GM18873 (cell line): Measurements from ENCODE around the gene SNAPC4.

Experiments used
- ATAC-seq: cut with Tn5 transposase; IDR thresholded peaks from one replicate; pipeline ENCODE4 v1.9.1; 2021; ENCODE audit warnings: mild to moderate bottlenecking, moderate library complexity, moderate number of reproducible peaks; ENCODE audit not compliant: unreplicated experiment, low FRiP score

The SNAPC4 gene, protein sequence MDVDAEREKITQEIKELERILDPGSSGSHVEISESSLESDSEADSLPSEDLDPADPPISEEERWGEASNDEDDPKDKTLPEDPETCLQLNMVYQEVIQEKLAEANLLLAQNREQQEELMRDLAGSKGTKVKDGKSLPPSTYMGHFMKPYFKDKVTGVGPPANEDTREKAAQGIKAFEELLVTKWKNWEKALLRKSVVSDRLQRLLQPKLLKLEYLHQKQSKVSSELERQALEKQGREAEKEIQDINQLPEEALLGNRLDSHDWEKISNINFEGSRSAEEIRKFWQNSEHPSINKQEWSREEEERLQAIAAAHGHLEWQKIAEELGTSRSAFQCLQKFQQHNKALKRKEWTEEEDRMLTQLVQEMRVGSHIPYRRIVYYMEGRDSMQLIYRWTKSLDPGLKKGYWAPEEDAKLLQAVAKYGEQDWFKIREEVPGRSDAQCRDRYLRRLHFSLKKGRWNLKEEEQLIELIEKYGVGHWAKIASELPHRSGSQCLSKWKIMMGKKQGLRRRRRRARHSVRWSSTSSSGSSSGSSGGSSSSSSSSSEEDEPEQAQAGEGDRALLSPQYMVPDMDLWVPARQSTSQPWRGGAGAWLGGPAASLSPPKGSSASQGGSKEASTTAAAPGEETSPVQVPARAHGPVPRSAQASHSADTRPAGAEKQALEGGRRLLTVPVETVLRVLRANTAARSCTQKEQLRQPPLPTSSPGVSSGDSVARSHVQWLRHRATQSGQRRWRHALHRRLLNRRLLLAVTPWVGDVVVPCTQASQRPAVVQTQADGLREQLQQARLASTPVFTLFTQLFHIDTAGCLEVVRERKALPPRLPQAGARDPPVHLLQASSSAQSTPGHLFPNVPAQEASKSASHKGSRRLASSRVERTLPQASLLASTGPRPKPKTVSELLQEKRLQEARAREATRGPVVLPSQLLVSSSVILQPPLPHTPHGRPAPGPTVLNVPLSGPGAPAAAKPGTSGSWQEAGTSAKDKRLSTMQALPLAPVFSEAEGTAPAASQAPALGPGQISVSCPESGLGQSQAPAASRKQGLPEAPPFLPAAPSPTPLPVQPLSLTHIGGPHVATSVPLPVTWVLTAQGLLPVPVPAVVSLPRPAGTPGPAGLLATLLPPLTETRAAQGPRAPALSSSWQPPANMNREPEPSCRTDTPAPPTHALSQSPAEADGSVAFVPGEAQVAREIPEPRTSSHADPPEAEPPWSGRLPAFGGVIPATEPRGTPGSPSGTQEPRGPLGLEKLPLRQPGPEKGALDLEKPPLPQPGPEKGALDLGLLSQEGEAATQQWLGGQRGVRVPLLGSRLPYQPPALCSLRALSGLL (N-terminal part only)

DNA sequence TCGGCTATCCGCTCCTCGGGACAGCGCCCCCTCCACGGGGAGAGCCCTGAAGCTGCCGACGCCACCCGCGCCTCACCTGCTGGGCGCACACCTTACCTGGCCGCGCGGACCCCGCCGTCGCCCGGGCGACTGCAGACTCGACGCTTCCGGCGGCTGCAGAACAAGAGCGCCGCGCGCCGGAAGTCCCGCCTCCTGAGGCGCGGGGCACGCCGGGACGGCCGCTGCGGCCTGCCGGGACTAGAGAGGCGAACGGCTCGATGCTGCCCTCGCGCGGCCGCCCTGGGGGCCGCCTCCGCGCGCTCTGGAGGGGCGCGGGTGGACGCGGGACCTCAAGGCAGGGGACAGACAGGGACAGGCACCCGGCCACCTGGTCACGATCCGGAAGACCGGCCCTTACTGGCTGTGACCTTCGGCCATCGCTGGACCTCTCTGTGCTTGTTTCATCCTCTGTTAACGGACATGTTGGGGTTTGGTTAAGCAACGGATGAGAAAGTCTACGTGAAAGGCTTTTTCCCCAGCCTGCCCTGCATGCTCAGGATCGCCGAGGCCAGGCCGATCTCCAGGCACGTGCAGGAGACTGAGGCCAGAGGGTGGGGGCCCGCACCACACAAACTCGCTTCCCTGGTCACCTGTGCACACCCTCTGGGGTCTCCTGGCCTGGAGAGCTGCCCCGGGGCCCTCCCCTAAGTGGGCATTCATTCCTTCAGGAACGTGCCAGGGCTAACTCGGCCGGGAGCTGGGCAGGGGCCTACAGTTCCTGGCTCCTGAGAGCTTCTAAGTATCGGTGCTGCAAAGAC, at the start of gene SNAPC4:
Gene SNAPC4, minus strand, starts transcription at position 133 of the 797 bp plus-strand sequence. CDS start 1,742 bp downstream, outside the sequence.
- ATAC-seq, result no peak

DNA sequence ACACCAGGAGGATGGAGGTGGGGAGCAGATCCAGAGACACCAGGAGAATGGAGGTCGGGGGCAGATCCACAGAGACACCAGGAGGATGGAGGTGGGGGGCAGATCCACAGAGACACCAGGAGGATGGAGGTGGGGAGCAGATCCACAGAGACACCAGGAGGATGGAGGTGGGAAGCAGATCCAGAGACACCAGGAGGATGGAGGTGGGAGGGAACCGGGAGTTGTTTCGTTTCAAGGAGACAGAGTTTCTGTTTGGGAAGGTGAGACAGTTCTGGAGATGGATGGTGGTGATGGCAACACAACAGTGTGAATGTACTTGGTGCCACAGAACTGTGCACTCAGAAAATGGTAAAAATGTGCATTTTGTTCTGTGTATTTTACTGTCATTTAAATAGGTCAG, 48.7 kb upstream of the SNAPC4 start:
- no peak for ATAC-seq

DNA sequence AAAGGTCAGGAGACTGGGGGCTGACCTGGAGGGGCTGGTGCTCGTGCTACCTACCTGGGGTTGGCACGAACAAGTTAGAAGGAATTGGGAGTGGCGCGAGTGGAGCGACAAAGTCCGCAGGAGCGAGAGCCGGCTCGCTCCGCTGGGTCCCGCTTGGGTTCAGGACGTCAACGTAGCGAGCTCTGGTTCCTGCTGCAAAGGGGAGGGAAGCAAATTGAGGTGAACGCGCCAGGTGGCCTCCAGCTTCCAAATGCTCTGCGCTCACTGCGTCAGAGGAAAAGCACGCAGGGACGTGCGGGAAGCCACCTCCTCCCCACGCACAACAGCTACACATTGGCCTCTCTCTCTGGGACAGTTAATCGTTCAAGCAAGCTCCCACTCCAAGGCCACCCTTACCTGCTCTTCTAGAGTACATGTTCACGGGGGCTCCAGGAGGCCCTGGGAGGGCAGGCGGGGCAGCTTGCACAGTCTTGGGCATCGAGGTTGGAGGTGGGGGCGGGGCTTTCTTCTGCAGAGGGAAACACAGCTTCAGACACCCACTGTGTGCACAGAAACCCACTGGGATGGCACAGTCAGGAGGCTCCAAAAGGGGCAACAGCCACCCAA, 47.3 kb upstream of the SNAPC4 start:
- no peak for ATAC-seq

DNA sequence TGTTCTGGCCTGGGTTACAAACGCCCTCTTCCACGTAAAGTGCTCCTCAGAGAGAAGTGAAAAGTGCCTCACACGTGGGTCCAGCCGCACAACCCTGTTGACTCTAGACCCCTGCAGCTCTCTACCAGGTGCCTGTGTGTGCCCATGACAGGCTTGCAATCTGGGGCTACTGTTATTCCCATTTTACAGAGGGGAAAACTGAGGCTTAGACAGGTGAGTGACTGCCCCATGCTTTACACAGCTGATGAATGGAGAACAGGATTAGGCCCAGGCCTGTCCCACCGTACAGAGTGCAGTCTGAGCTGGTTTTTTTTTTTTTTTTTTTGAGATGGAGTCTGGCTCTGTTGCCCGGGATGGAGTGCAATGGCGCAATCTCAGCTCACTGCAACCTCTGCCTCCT, 45.8 kb upstream of the SNAPC4 start:
- no peak for ATAC-seq

DNA sequence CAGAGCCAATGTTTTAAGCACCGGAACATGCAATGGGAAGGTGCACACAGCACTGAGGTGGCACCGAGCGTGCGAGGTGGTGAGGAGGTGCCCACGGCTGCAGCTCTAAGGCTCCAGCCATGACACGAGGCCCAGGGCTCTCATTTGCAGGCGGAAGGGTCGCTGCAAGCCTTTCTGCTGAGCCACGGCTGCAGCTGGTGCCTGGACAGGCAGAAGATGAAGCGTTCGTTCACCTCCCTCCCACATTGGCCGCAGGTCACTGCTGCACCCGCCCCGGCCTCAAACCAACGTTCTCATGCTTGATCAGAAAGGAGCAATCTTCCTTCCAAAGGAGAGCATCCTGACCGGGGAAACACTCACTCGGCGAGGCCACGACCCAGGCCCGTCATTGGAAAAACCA, 44.1 kb upstream of the SNAPC4 start:
- no peak for ATAC-seq

DNA sequence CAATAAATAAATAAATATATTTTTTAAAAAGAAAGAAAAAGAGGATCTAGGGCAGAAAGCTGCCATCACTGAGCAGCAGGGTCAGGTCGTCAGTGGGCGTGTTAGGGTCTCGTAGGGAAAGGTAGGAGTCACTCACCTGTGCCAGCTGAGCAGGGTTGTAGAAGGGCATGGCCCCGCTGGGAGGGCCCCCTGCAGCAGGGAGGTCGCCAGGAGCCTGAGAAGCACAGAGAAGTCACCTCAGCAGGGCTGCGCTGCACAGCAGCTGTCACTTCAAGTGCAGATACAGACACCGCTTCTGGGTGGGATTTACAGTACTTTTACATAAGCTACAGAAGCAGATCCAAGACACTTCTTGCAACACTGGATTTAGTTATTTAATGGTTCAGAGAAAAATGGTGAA, 43.7 kb upstream of the SNAPC4 start:
- ATAC-seq, result no peak

DNA sequence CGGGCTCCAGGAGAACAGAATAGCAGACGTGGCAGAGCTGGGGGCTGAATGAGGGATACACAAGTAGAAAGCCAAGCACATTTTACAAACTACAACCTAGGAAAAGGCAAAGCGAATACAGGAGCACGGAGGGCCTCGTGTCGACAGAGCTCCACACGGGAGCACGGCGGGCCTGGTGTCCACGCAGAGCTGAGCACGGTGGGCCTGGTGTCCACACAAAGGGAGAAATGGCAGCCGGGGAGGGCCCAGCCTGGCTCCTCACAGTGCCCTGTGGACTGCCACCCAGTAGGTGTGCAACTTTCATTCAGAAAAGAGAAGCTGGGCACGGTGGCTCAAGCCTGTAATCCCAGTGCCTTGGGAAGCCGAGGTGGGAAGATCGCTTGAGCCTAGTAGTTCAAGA, 43.1 kb upstream of the SNAPC4 start:
- no peak for ATAC-seq

DNA sequence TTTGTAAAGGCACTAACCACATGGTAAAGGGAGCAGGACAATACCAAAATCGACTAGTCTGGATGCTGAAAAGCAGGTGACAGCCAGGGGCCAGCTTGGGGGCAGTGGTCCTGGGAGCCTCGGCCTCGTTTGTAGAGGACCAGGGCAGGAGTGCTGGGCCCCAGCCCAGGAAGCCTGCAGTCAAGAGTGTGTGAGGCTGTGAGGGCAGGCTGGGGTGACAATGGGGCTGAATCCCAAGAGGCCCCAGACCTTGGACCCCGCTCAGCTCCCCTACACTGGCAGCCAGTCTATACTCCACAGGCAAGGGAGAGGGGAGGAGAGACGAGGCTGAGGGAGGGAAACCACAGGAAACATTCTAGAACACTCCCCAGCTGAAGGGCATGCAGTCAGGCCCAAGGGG, 42.3 kb upstream of the SNAPC4 start:
- no peak for ATAC-seq

DNA sequence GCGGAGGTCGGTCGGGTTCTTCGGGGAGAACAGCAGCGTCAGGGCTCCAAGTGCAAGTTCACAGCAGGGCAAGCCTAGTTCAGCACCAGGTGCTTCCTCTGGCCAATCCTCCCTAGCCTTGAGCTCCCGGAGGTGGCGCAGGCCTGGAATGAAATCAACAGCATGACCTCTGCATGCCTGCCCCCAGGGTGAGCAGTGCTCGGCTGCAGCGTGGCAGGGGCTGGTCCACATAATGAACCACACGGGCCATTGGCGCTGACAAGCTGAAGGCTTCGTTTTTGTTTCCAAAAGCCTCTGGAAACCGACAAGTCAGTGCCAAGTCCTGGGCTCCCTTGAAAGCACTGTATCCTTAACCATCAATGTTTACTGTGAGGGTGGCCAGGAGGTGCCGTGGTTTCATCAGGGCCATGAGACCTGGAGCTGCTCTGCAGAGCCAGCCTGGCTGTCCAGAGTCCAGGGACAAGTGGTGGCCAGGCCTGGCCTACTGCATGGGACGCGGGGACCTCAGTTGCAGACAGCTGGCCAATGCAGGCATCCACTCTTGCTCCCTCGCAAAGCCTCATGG, 41.8 kb upstream of the SNAPC4 start:
- no peak for ATAC-seq

DNA sequence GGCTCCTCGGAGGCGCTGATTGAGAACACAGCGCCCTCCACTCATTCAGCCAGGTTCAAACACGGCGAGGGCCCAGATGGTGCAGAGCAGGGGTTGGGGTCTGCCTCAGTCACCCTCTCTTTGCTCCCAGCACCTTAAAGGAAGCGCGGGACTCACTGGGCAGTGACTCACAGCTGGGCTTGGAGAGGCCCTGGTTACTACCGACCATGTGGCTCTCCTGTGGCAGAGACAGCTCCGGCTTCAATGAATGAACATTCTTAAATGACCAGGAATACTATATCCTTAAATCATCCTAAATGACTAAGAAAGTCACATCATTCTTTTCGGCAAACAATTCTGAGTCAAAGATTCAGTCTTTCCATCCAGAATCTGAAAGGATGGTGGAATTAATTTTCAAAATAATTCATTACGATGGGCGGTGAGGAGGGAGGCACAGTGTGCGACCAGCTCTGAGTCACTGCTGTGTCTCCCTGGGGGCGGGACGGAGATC, 41.3 kb upstream of the SNAPC4 start:
- ATAC-seq, result no peak

DNA sequence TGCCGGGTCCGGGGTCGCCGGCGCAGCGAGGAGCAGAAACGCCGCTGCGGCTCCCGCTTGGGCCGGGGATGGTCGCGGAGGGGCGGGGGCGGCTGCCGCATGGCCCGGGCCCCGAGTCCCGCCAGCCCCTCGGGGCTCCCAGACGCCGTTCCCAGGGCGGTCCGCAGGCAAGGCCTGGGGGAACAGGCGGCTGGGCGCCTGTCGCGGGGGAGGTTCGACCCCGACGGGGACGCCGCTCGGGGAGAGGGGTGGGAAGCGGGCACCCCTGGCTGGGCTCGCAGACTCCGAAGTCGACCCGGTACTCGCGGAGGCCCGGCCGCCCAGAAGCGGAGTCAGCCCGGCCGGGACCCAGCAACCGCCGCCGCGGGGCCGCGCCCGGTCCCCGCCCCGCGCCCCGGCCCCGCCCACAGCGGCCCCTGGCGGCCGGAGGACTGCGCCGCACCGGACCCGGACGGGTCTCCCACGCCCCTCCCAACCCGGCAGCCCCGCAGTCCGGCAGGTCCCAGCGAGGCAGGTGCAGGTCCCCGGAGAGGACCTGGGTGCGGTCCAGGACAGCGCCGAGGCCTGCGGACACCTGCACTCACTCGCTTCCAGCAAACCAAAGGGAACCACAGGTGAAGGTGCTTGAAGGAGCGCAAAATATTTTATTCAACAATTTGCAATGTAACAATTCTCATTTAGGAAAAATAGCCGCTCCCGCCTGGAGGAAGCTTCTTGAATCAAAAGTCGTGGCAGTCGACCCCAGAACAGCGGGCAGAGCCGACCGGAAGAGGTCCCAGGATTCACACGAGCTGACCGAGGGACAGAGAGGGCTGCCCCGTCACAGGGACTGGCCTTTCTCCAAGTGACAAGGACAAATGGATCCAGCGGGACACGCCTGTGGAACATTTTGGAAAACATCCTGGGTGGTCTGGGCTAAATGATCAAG, 39.8 kb upstream of the SNAPC4 start, which contains the start of gene INPP5E:
Gene INPP5E, minus strand, starts transcription at position 365 of the 928 bp plus-strand sequence. CDS start 426 bp downstream, outside the sequence.
- no peak for ATAC-seq

DNA sequence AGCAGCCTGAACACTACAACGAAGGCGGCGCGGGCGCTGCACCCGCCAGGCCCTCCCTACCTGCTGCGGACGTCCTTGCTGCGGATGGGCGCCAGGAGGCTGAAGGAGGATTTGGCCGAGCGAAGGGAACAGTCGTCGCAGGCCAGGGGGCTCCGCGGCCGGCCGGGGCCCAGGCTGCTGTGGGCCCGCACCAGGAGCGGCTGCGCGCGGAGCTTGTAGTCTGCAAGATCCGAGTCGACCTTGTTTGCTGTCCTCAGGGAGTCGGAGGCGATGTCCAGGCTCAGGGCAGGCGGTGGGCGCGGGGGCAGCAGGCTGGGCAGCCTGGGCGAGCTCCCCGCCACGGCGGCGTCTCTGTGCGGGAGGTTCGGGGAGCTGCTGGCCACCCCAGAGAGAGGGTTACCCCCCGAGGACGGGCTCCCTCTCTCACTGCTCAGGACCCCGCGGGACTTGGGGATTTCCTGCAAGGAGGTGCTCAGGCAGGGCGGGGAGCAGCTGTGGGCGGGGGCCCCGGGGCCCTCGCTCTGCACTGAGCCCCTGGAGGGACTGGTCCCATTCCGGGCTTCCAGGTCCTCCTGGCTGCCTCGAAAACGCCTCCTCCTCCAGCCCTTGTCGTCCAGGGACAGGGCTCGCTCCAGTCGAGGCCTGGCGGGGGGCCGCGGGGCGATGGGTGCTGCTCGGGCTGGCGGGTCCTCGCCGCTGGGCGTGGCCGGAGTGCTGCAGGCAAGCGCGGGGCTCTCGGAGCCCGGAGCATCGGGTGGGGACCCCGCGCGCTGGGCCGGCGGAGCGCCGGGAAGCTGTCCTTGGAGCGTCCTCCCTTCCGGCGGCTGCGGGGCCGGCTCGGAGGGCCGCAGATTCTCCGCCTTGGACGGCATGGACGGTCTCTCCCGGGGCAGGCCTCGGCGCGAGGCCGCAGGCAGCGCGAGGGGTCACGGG, 38.8 kb upstream of the SNAPC4 start:
- ATAC-seq, result no peak

DNA sequence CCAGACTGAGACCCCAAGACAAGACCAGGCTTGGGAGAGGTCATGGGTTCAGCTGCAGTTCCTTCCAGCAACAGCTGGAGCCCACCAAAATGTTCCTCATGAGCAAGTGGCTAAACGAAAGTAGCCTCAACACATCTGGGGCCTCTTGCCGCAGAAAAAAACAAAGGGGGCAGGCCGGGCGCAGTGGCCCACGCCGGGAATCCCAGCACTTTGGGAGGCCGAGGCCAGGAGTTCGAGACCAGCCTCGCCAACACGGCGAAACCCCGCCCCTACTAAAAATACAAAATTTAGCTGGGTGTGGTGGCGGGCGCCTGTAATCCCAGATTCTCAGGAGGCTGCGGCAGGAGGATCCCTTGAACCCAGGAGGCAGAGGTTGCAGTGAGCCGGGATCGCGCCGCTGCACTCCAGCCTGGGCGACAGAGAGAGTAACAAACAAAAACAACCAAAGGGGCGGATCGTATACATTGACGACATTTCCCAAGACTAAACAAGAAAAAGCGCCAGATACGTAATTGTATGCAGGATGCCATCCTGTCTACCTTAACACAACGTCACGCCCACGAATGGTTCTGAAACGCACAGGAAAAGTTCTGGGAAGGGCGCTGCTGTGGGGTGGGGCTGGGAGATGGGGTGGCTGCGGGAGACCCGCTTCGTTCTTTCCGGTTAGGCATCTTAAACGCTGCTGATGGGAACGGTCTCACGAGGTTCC, 38.0 kb upstream of the SNAPC4 start:
- no peak for ATAC-seq

DNA sequence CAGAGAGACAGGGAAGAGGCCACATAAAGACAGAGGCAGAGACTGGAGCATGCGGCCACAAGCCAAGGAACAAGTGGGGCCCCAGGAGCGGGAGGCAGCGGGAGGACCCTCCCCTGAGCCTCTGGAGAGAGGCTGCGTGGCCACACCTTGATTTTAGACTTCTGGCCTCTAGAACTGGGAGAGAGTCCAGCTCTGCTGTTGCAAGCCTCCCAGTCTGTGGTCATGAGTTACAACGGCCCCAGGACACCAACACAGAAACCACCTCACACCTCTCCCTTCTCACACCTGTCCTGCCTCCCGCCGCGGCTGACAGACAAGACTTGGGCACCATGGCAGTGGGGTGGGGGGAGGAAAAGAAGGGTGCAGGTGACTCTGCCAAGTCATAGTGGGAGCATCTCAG, 37.5 kb upstream of the SNAPC4 start:
- no peak for ATAC-seq

DNA sequence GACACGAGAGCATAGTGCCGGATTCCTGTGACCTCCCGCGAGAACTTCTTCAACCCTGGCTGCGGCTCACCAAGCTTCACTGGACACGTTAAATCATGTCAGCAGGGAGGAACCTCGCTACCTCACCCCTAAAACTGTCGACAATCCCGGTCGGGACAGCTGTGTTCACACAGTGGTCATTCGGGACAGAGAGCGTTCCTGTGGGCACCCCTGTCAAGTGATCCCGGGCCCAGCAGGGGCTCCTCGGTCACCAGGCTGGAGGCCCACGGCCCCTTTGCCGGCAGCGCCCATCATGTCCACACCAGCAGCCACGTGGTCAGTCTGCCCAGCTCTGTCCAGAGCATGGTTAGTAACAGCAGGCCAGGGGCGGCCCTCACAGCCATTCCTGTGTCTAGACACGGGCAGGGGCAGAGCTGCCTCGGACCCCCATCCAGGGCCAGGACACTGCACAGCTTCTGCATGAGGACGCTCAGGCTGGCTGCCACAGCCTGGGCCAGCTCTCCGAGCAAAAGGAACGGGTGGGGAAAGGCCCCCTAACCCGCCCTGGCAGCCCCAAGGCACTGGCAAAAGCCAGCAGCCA, 36.2 kb upstream of the SNAPC4 start:
- no peak for ATAC-seq
